ENCODE data around the gene CAMK4.

The CAMK4 gene

GRCh38 chr5:111223787-111224560, at the start of gene CAMK4:
Gene CAMK4, plus strand, starts transcription at chr5:111224384. Its CDS starts 100 bp downstream, at chr5:111224484.
- no peaks in the 10 kb centered on the region for H3K9me3 ChIP-seq
- no peak for TF ChIP-seq Cebpa-rat (IDR thresholded peaks at IDR 0.05)
- H3K4me3 ChIP-seq, result peak within 1 kb of the TSS; percentile 72
- H3K27me3 ChIP-seq, result peaks cover 21% of the 10 kb centered on the region
- peaks cover 10% of the 10 kb centered on the region for H3K4me1 ChIP-seq
- peak within 1 kb of the TSS; percentile 95 for H3K4me2 ChIP-seq
- no peaks in the 10 kb centered on the region for H4K20me1 ChIP-seq
- H3K36me3 ChIP-seq, result no peaks in the 10 kb centered on the region
- no peak within 1 kb of the TSS for H3K27ac ChIP-seq
- peak within 1 kb of the TSS; percentile 70 for H3K9ac ChIP-seq

GRCh38 chr5:111183064-111183463, 41.1 kb upstream of the CAMK4 start:
- Histone ChIP-seq H3K4me1 (no peaks in the 10 kb centered on the region), H4K20me1 (no peaks in the 10 kb centered on the region), H3K9ac (no peak overlapping the region), H3K27me3 (no peaks in the 10 kb centered on the region), H3K9me3 (no peaks in the 10 kb centered on the region), H3K36me3 (no peaks in the 10 kb centered on the region), H3K4me3 (no peak overlapping the region), H3K4me2 (no peak overlapping the region), H3K27ac (no peak overlapping the region)
- TF ChIP-seq Cebpa-rat (IDR thresholded peaks at IDR 0.05), result no peak

- no peaks in the 10 kb centered on the region for H3K4me1 ChIP-seq
- H3K4me2 ChIP-seq, result no peak overlapping the region
- H3K9ac ChIP-seq, result no peak overlapping the region
- no peak overlapping the region for H3K27ac ChIP-seq
- no peaks in the 10 kb centered on the region for H3K27me3 ChIP-seq
- no peaks in the 10 kb centered on the region for H4K20me1 ChIP-seq
- H3K9me3 ChIP-seq, result no peaks in the 10 kb centered on the region
- H3K4me3 ChIP-seq, result no peak overlapping the region
- no peak for TF ChIP-seq Cebpa-rat (IDR thresholded peaks at IDR 0.05)
- H3K36me3 ChIP-seq, result no peaks in the 10 kb centered on the region
Observed at GRCh38 chr5:111187079-111187478, 37.1 kb upstream of the CAMK4 start.

- Histone ChIP-seq H3K36me3 (no peaks in the 10 kb centered on the region), H4K20me1 (no peaks in the 10 kb centered on the region), H3K4me3 (no peak overlapping the region), H3K27ac (no peak overlapping the region), H3K4me2 (no peak overlapping the region), H3K9ac (no peak overlapping the region), H3K9me3 (no peaks in the 10 kb centered on the region), H3K27me3 (no peaks in the 10 kb centered on the region), H3K4me1 (no peaks in the 10 kb centered on the region)
- TF ChIP-seq Cebpa-rat (IDR thresholded peaks at IDR 0.05), result no peak
Observed at GRCh38 chr5:111194053-111194452, 30.1 kb upstream of the CAMK4 start.

DNA sequence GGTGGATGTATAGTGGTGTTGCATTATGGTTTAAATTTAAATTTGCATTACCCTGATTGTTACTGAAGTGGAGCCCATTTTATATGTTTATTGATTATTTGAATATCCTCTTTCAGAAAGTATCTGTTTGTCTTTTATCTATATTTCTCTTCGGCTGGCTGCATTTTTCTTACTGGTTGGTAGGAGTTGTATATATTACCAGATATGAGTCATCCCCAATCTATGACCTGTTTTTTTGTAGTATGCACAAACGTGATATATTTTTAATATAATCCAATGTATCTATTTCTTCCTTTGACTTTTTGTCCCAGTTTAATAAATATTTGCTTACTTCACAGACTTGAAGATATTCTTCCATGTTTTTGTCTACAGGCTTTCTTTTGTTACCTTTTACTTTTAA, 29.3 kb upstream of the CAMK4 start:
- Histone ChIP-seq H3K27ac (no peak overlapping the region), H3K9me3 (no peaks in the 10 kb centered on the region), H3K27me3 (no peaks in the 10 kb centered on the region), H3K4me1 (no peaks in the 10 kb centered on the region), H3K9ac (no peak overlapping the region), H3K4me2 (no peak overlapping the region), H3K36me3 (no peaks in the 10 kb centered on the region), H3K4me3 (no peak overlapping the region), H4K20me1 (no peaks in the 10 kb centered on the region)
- no peak for TF ChIP-seq Cebpa-rat (IDR thresholded peaks at IDR 0.05)

- Histone ChIP-seq H3K27ac (no peak overlapping the region), H3K9ac (no peak overlapping the region), H3K4me3 (no peak overlapping the region), H3K4me1 (no peaks in the 10 kb centered on the region), H3K36me3 (no peaks in the 10 kb centered on the region), H4K20me1 (no peaks in the 10 kb centered on the region), H3K9me3 (no peaks in the 10 kb centered on the region), H3K4me2 (no peak overlapping the region), H3K27me3 (no peaks in the 10 kb centered on the region)
- TF ChIP-seq Cebpa-rat (IDR thresholded peaks at IDR 0.05), result no peak
Observed at GRCh38 chr5:111197523-111197922, 26.7 kb upstream of the CAMK4 start.

DNA sequence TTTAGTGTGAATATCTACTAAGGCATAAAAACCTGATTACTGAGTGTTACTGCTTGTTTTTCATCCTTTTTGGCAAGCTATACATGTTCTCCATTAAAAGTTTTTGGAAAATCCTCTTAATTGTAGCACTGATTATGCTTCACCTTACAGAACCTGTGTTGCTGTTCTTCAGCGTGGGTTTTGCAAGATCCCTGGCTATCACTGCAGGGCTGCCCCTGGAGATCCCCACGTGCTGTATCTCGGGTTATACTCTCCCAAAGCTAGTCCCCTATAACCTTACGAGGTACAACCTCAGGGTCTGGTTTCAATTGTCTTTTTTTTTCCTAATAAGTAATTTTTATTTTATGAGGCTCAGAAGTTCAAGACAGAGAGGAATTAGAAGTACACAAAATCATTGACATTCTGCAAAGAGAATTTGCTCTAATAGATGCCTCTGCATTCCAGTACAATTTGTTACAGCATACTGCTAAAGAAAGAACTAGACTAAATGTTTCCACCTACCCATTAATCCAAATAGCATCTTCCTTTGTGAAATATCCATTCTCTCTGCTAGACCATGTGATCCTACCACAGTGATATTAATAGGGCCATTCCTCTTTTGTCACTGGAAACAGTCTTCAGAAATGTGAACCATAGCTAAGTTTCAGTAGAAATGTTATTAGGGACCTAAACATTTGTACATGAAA, 25.8 kb upstream of the CAMK4 start:
- no peaks in the 10 kb centered on the region for H3K9me3 ChIP-seq
- no peak for TF ChIP-seq Cebpa-rat (IDR thresholded peaks at IDR 0.05)

DNA sequence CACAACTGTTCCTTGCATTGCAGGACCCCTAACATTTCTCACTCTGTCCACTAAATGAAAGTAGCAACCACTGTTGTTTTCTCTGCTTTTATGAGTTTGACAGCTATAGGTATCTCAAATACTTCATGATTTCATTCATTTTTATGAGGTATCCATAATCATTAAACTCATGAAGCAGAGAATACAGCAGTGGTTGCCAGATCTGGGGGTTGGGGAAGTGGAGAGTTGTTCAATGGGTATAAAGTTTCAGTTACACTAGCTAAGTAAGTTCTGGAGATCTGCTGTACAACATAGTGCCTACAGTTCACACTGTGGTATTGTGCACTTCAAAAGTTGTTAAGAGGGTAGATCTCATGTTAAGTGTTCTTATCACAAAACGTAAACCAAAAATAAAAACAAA, 23.4 kb upstream of the CAMK4 start:
- Histone ChIP-seq H3K9ac (no peak overlapping the region), H3K27me3 (no peaks in the 10 kb centered on the region), H4K20me1 (no peaks in the 10 kb centered on the region), H3K4me2 (no peak overlapping the region), H3K36me3 (no peaks in the 10 kb centered on the region), H3K27ac (no peak overlapping the region), H3K4me3 (no peak overlapping the region), H3K4me1 (no peaks in the 10 kb centered on the region), H3K9me3 (no peaks in the 10 kb centered on the region)
- no peak for TF ChIP-seq Cebpa-rat (IDR thresholded peaks at IDR 0.05)

More for the DNA sequence above, 25.8 kb upstream of the CAMK4 start:
- no peak overlapping the region for H3K27ac ChIP-seq
- H3K36me3 ChIP-seq, result no peaks in the 10 kb centered on the region
- H3K4me2 ChIP-seq, result no peak overlapping the region
- no peaks in the 10 kb centered on the region for H3K27me3 ChIP-seq
- no peaks in the 10 kb centered on the region for H4K20me1 ChIP-seq
- H3K4me1 ChIP-seq, result no peaks in the 10 kb centered on the region
- no peak overlapping the region for H3K4me3 ChIP-seq
- H3K9ac ChIP-seq, result no peak overlapping the region

DNA sequence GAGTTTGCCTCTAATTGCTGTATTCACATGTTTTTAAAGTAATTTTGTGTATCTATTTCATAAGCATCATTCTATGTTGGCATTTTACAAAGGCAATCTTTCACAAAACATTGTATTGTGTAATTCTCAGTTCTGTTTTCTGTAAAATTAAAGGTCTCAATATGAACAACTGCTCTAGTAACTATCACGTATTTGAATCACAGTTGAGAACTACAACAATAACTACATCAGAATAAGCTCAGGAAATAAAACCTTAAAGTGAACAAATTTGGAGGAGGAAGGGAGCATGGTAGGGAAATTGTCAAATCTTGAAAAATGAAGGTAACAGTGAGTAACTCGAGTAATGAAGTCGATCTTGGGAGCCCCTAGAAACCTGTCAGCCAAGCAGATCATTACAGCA, 22.5 kb upstream of the CAMK4 start:
- H4K20me1 ChIP-seq, result no peaks in the 10 kb centered on the region
- no peaks in the 10 kb centered on the region for H3K4me1 ChIP-seq
- H3K9me3 ChIP-seq, result no peaks in the 10 kb centered on the region
- H3K36me3 ChIP-seq, result no peaks in the 10 kb centered on the region
- H3K27ac ChIP-seq, result no peak overlapping the region
- H3K4me3 ChIP-seq, result no peak overlapping the region
- no peak overlapping the region for H3K9ac ChIP-seq
- H3K4me2 ChIP-seq, result no peak overlapping the region
- no peaks in the 10 kb centered on the region for H3K27me3 ChIP-seq
- no peak for TF ChIP-seq Cebpa-rat (IDR thresholded peaks at IDR 0.05)

DNA sequence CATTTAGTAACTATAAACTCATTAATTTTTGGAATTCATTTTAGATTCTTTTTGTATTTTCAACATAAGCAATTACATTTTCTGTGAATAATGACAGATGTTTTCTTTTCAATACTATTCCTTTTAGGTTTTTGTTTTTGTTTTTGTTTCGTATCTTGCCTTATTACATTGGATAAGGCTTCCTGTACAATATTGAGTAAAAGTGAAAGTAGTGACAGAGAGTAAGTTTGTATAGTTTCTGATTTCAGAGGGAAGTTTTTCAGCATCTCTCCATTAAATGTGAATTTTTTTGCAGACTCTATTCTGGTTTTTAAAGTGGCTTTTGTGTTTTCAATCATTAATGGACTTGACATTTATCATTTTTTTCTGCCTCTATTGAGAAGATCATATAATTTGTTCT, 12.8 kb upstream of the CAMK4 start:
- H4K20me1 ChIP-seq, result no peaks in the 10 kb centered on the region

More for the DNA sequence above, 12.8 kb upstream of the CAMK4 start:
- no peak for TF ChIP-seq Cebpa-rat (IDR thresholded peaks at IDR 0.05)
- Histone ChIP-seq H3K4me3 (no peak overlapping the region), H3K36me3 (no peaks in the 10 kb centered on the region), H3K4me1 (no peaks in the 10 kb centered on the region), H3K4me2 (no peak overlapping the region), H3K9ac (no peak overlapping the region), H3K27ac (no peak overlapping the region), H3K9me3 (no peaks in the 10 kb centered on the region), H3K27me3 (no peaks in the 10 kb centered on the region)
